HEK293 (cell line): ENCODE data around the gene FA2H.

Experiments
- CTCF ChIA-PET: fragments of 350-600 bp; formaldehyde crosslinking; extraction: SDS; loops from one replicate; lab custom pipeline; 2021; ENCODE audit warnings: antibody characterized with exemption; lab: Yijun Ruan, JAX
- POLR2A ChIA-PET: fragments of 300-600 bp; formaldehyde crosslinking; extraction: SDS; loops from one replicate; lab custom pipeline; 2020; ENCODE audit warnings: antibody characterized with exemption, inconsistent platforms; lab: Yijun Ruan, JAX
- H3K27ac ChIP-seq: fragments of 200-500 bp; sonication (Bioruptor generic); 2 replicates; pipeline ENCODE4 v1.5.1; 2014; ENCODE audit warnings: low read depth, low read length, control low read depth, inconsistent platforms; ENCODE audit errors: extremely low read depth
- H3K36me3 ChIP-seq, 2 experiments: fragments of 200-500 bp in 1 of 2; sonication (Bioruptor generic) in 1 of 2; 1 replicate in 1 of 2; 2 replicates in 1 of 2; pipeline ENCODE4 v1.5.1; 2014 to 2017; ENCODE audit warnings: inconsistent platforms in 2 of 2, low read length in 2 of 2; ENCODE audit not compliant: control insufficient read depth in 2 of 2, insufficient read depth in 1 of 2
- H3K4me1 ChIP-seq: fragments of 200-500 bp; sonication (Bioruptor generic); 2 replicates; pipeline ENCODE4 v1.5.1; 2014; ENCODE audit warnings: mild to moderate bottlenecking, low read length, inconsistent platforms; ENCODE audit not compliant: control insufficient read depth, insufficient read depth
- H3K4me3 ChIP-seq: 2 replicates; pipeline ENCODE4 v1.5.1; 2011; ENCODE audit warnings: low read depth, mild to moderate bottlenecking, control low read depth, low read length, moderate library complexity
- H3K9me3 ChIP-seq: fragments of 200-500 bp; sonication (Bioruptor generic); 2 replicates; pipeline ENCODE4 v1.5.1; 2014; ENCODE audit warnings: low read depth, low read length, inconsistent platforms; ENCODE audit not compliant: control insufficient read depth, insufficient read depth
- BCL11A ChIP-seq: fragments of 450-650 bp; formaldehyde crosslinking; IDR thresholded peaks from 2 replicates; pipeline ENCODE4 v1.5.1; 2016; ENCODE audit warnings: low read depth, missing biosample characterization, missing genetic modification characterization
- HOXD13 ChIP-seq: sonication (generic); formaldehyde crosslinking; IDR thresholded peaks from 2 replicates; pipeline ENCODE4 v1.8.0; 2022; ENCODE audit warnings: missing genetic modification reagents, borderline replicate concordance
- KLF1 ChIP-seq: fragments of 450-650 bp; formaldehyde crosslinking; IDR thresholded peaks from 2 replicates; pipeline ENCODE4 v1.5.1; 2016; ENCODE audit warnings: missing biosample characterization, missing genetic modification characterization
- SCRT1 ChIP-seq: fragments of 450-650 bp; formaldehyde crosslinking; IDR thresholded peaks from 2 replicates; pipeline ENCODE4 v1.5.1; 2016; ENCODE audit warnings: missing biosample characterization, missing genetic modification characterization, borderline replicate concordance
- SP3 ChIP-seq: fragments of 450-650 bp; formaldehyde crosslinking; IDR thresholded peaks from 2 replicates; pipeline ENCODE4 v1.5.1; 2016; ENCODE audit warnings: missing biosample characterization, missing genetic modification characterization
- ZBTB10 ChIP-seq: fragments of 450-650 bp; formaldehyde crosslinking; IDR thresholded peaks from 2 replicates; pipeline ENCODE4 v1.5.1; 2016; ENCODE audit warnings: missing biosample characterization, missing genetic modification characterization
- ZBTB11 ChIP-seq: fragments of 450-650 bp; formaldehyde crosslinking; conservative IDR thresholded peaks from 2 replicates; pipeline ENCODE4 v1.5.1; 2016; ENCODE audit warnings: low read depth, missing biosample characterization, missing genetic modification characterization
- ZFP41 ChIP-seq: fragments of 450-650 bp; formaldehyde crosslinking; IDR thresholded peaks from 2 replicates; pipeline ENCODE4 v1.5.1; 2016; ENCODE audit warnings: missing biosample characterization, missing genetic modification characterization, borderline replicate concordance
- ZNF155 ChIP-seq: fragments of 450-650 bp; formaldehyde crosslinking; IDR thresholded peaks from 2 replicates; pipeline ENCODE4 v1.5.1; 2016; ENCODE audit warnings: missing biosample characterization, missing genetic modification characterization
- ZNF423 ChIP-seq: fragments of 450-650 bp; formaldehyde crosslinking; IDR thresholded peaks from 2 replicates; pipeline ENCODE4 v1.5.1; 2016; ENCODE audit warnings: missing biosample characterization, missing genetic modification characterization
- ZNF518A ChIP-seq: fragments of 450-650 bp; formaldehyde crosslinking; conservative IDR thresholded peaks from 2 replicates; pipeline ENCODE4 v1.5.1; 2016; ENCODE audit warnings: low read depth, missing biosample characterization, missing genetic modification characterization
- ZNF530 ChIP-seq: fragments of 450-650 bp; formaldehyde crosslinking; IDR thresholded peaks from 2 replicates; pipeline ENCODE4 v1.5.1; 2016; ENCODE audit warnings: low read depth, missing biosample characterization, missing genetic modification characterization
- ZNF610 ChIP-seq: fragments of 450-650 bp; formaldehyde crosslinking; IDR thresholded peaks from 2 replicates; pipeline ENCODE4 v1.5.1; 2016; ENCODE audit warnings: missing biosample characterization, missing genetic modification characterization, borderline replicate concordance
- ZNF677 ChIP-seq: fragments of 450-650 bp; IDR thresholded peaks from 2 replicates; pipeline ENCODE4 v1.5.0; 2018; ENCODE audit warnings: missing biosample characterization, mild to moderate bottlenecking, missing genetic modification characterization, moderate library complexity
- ZNF701 ChIP-seq: fragments of 450-650 bp; formaldehyde crosslinking; IDR thresholded peaks from 2 replicates; pipeline ENCODE4 v1.5.1; 2016; ENCODE audit warnings: missing biosample characterization, missing genetic modification characterization
- ZNF837 ChIP-seq: fragments of 450-650 bp; formaldehyde crosslinking; IDR thresholded peaks from 2 replicates; pipeline ENCODE4 v1.5.1; 2016; ENCODE audit warnings: missing biosample characterization, missing genetic modification characterization
- ZNF843 ChIP-seq: fragments of 450-650 bp; formaldehyde crosslinking; IDR thresholded peaks from 2 replicates; pipeline ENCODE4 v1.5.1; 2016; ENCODE audit warnings: missing biosample characterization, missing genetic modification characterization
- ZSCAN16 ChIP-seq: fragments of 450-650 bp; formaldehyde crosslinking; IDR thresholded peaks from 2 replicates; pipeline ENCODE4 v1.5.1; 2016; ENCODE audit warnings: missing biosample characterization, missing genetic modification characterization
- ZSCAN30 ChIP-seq: fragments of 450-650 bp; IDR thresholded peaks from 2 replicates; pipeline ENCODE4 v1.5.1; 2018; ENCODE audit warnings: missing biosample characterization, mild to moderate bottlenecking, missing genetic modification characterization, moderate library complexity
- TF ChIP-seq, protein P1 (sequence below): fragments of 450-650 bp; formaldehyde crosslinking; IDR thresholded peaks from 2 replicates; pipeline ENCODE4 v1.5.1; 2016; ENCODE audit warnings: missing biosample characterization, missing genetic modification characterization
- TF ChIP-seq, protein P2 (sequence below): fragments of 450-650 bp; formaldehyde crosslinking; IDR thresholded peaks from 2 replicates; pipeline ENCODE4 v1.5.1; 2016; ENCODE audit warnings: missing biosample characterization, missing genetic modification characterization
- TF ChIP-seq, protein P3 (sequence below): fragments of 450-650 bp; formaldehyde crosslinking; IDR thresholded peaks from 2 replicates; pipeline ENCODE4 v1.5.1; 2016; ENCODE audit warnings: missing biosample characterization, missing genetic modification characterization

The FA2H gene

DNA sequence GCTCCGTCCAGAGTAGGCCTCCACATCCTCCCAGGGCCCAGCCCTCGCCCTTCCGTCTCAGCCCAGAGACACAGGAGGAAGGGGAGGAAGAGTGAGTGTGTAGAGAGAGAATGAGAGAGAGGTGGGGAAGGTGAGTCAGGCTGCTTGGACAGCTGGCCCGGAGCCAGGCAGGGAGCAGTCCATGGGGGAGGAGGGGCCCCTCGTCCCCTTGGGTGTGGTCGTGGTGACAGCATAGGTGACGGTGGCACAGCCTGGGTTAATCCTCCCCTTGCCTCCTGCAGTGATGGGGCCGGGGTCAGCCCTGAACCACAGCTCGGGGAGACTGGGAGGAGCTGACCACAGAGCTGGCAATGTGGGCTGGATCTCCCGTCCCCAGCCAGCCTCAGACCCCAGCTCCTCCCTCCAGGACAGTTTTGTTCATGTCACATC is 36.5 kb downstream of the FA2H start:
- H3K4me3 ChIP-seq, result no peak overlapping the region
- no peaks in the 10 kb centered on the region for H3K36me3 ChIP-seq
- H3K9me3 ChIP-seq, result no peaks in the 10 kb centered on the region
- H3K27ac ChIP-seq, result no peak overlapping the region
- ChIA-PET CTCF (interaction anchor here (1.0 to 1.8 kb wide), 3 partner anchors 12 to 125 kb away, joined by 3 to 7 read pairs (median 4); no protein-coding TSS in a partner anchor), POLR2A (interaction anchor here (0.6 to 0.8 kb wide), 2 partner anchors 37 to 180 kb away, joined by 3 to 4 read pairs; partner anchors contain the start of gene FA2H)
- H3K4me1 ChIP-seq, result peaks cover 4% of the 10 kb centered on the region
- no peak for TF ChIP-seq ZBTB10 (tag by site-specific recombination)
- TF ChIP-seq ZNF518A (tag by site-specific recombination), result no peak
- no peak for TF ChIP-seq ZNF677 (tag by site-specific recombination)
- TF ChIP-seq, protein P1, sequence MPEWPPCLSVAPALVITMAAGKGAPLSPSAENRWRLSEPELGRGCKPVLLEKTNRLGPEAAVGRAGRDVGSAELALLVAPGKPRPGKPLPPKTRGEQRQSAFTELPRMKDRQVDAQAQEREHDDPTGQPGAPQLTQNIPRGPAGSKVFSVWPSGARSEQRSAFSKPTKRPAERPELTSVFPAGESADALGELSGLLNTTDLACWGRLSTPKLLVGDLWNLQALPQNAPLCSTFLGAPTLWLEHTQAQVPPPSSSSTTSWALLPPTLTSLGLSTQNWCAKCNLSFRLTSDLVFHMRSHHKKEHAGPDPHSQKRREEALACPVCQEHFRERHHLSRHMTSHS (tag by site-specific recombination), result no peak
- TF ChIP-seq, protein P2, sequence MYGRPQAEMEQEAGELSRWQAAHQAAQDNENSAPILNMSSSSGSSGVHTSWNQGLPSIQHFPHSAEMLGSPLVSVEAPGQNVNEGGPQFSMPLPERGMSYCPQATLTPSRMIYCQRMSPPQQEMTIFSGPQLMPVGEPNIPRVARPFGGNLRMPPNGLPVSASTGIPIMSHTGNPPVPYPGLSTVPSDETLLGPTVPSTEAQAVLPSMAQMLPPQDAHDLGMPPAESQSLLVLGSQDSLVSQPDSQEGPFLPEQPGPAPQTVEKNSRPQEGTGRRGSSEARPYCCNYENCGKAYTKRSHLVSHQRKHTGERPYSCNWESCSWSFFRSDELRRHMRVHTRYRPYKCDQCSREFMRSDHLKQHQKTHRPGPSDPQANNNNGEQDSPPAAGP, result peak; percentile 94
- TF ChIP-seq ZFP41, result no peak
- no peak for TF ChIP-seq ZBTB11
- TF ChIP-seq ZNF155 (tag by site-specific recombination), result no peak
- TF ChIP-seq ZSCAN16, result no peak
- no peak for TF ChIP-seq ZSCAN30 (tag by site-specific recombination)
- TF ChIP-seq SCRT1 (tag by site-specific recombination), result no peak
- TF ChIP-seq ZNF530 (tag by site-specific recombination), result no peak
- TF ChIP-seq, protein P3, sequence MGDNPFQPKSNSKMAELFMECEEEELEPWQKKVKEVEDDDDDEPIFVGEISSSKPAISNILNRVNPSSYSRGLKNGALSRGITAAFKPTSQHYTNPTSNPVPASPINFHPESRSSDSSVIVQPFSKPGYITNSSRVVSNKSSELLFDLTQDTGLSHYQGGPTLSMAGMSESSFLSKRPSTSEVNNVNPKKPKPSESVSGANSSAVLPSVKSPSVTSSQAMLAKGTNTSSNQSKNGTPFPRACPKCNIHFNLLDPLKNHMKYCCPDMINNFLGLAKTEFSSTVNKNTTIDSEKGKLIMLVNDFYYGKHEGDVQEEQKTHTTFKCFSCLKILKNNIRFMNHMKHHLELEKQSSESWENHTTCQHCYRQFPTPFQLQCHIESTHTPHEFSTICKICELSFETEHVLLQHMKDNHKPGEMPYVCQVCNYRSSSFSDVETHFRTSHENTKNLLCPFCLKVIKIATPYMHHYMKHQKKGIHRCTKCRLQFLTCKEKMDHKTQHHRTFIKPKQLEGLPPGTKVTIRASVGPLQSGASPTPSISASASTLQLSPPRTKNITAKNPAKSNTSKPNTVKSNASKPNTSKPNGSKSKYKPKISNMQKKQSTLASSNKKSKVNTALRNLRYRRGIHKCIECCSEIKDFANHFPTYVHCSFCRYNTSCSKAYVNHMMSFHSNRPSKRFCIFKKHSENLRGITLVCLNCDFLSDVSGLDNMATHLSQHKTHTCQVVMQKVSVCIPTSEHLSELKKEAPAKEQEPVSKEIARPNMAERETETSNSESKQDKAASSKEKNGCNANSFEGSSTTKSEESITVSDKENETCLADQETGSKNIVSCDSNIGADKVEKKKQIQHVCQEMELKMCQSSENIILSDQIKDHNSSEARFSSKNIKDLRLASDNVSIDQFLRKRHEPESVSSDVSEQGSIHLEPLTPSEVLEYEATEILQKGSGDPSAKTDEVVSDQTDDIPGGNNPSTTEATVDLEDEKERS (tag by site-specific recombination), result no peak
- TF ChIP-seq ZNF837 (tag by site-specific recombination), result no peak
- no peak for TF ChIP-seq HOXD13 (CRISPR knock-in tag)
- TF ChIP-seq SP3 (tag by site-specific recombination), result peak; percentile 20; the same call in 1 of the 2 replicates
- no peak for TF ChIP-seq BCL11A (tag by site-specific recombination)
- TF ChIP-seq ZNF843 (tag by site-specific recombination), result no peak
- no peak for TF ChIP-seq ZNF701 (tag by site-specific recombination)
- no peak for TF ChIP-seq ZNF610
- peak; percentile 96 for TF ChIP-seq KLF1 (tag by site-specific recombination)
- no peak for TF ChIP-seq ZNF423 (tag by site-specific recombination)
